Measurements from ENCODE around the gene ILK. TPM values are rescaled to one million over a fixed set of nuclear protein-coding genes. Genes with fewer than 3 reads are reported as not detected.

The ILK gene
- 110 and 114 TPM in 2 replicates for total RNA-seq
- polyA plus RNA-seq: 126 and 135 TPM in 2 replicates

DNA sequence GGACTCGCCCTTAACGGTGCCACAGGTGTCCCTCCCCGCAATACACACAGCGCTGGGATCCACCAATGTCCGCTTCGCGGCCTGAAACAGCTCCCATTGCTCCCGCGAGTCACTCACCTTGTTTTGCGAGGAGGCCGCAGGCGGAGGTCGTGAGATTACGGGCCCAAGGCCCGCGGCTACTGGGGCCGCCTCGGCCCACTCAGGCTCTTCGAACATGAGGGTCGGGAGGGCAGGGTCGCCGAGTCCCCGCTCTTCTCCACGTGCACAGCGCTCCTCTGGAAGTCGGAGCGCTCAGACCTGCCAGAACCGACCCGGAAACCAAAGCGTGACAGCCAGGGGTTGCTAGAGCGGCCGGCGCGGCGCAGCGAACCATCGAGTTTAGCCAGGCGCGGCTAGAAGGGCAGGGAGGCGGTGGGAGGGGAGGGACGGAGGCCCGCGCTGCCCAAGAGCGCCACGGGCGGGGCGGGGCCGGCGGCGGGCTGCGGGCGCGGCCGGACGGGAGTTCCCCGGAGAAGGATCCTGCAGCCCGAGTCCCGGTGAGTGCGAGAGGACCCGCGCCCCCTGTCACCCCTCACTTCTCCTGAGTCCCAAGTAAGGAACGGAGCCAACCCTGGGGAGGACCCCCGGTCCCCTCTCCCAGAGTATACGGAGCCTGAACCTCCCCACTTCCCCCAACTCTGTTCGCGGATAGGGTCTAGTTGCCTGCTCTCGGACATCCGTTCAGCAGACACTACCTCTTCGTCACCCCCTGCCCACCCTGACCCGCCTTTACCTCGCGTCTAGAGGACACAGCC lies at the start of gene ILK, which contains the start of gene RRP8:
ILK (plus strand) TSS at position 488 of the 794 bp plus-strand sequence. CDS start 498 bp downstream, outside the sequence.
RRP8 (minus strand) TSS at position 330 of the 794 bp plus-strand sequence; CDS start at position 216, 114 bp downstream.
- peak; percentile 97 for DNase-seq (ENCODE audit: low spot score)
- under 1% methylated on average over 52 of the region's 72 CpGs for WGBS (ENCODE audit: low lambda C conversion rate, missing lambda C conversion rate)
- H2AFZ ChIP-seq: peak within 1 kb of the TSS; percentile 72

DNA sequence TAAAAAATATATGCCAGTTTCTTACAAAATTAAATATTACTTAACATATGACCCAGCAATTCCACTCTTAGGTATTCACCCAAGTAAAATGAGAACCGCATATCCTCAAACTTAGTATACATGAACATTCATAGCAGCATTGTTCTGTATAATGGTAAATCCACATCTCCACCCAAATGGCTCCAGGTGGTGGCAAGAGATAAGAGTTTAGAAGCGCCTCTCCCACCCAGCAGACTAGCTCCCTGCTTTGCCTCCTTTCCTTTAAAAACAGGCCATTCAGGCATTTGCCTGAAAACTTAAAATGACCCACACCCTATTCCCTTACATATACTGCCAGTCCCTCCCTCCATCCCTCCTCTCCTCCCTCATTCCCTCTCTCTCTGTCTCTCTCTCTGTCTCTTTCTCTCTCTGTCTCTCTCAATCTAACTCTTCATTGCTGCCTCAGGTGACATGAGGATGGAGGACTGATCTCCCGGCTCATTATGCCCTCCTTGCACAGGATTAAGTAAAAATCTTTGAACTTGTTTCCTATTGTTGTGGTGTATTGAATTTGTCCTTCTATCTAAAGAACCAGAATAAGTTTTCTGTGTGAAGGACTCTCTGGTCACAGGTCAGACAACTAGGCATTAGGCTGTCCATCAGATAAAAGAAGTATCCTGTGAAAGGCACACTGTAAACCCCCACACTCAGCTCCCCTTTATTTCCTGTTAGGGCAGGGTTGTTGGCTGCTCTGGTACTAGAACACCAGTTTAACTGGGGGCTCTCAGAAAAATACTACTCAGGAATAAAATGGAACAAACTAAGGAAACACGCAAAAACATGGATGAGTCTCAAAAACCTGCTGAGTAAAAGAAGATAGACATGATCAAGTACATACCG lies 48.5 kb upstream of the ILK start:
- H3K79me2 ChIP-seq: no peaks in the 10 kb centered on the region
- no peaks in the 10 kb centered on the region for H4K20me1 ChIP-seq (ENCODE audit: insufficient read depth, poor library complexity, severe bottlenecking)
- no peak for DNase-seq (ENCODE audit: low spot score)
- TF ChIP-seq EZH2 (IDR thresholded peaks at IDR 0.05; ENCODE audit: borderline replicate concordance) (no peak), EZH2phosphoT487 (IDR thresholded peaks at IDR 0.05; ENCODE audit: low read depth, severe bottlenecking, unreplicated experiment) (no peak)
- TF ChIP-seq, protein P1, sequence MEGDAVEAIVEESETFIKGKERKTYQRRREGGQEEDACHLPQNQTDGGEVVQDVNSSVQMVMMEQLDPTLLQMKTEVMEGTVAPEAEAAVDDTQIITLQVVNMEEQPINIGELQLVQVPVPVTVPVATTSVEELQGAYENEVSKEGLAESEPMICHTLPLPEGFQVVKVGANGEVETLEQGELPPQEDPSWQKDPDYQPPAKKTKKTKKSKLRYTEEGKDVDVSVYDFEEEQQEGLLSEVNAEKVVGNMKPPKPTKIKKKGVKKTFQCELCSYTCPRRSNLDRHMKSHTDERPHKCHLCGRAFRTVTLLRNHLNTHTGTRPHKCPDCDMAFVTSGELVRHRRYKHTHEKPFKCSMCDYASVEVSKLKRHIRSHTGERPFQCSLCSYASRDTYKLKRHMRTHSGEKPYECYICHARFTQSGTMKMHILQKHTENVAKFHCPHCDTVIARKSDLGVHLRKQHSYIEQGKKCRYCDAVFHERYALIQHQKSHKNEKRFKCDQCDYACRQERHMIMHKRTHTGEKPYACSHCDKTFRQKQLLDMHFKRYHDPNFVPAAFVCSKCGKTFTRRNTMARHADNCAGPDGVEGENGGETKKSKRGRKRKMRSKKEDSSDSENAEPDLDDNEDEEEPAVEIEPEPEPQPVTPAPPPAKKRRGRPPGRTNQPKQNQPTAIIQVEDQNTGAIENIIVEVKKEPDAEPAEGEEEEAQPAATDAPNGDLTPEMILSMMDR (IDR thresholded peaks at IDR 0.05; ENCODE audit: poor library complexity): no peak
- H2AFZ ChIP-seq: no peak overlapping the region
- 90% methylated on average over 5 of the region's 5 CpGs for WGBS (ENCODE audit: low lambda C conversion rate, missing lambda C conversion rate)
- H3K9me3 ChIP-seq (ENCODE audit: low read depth): no peaks in the 10 kb centered on the region
- no peak overlapping the region for H3K4me2 ChIP-seq
- H3K9me2 ChIP-seq (replicated peaks; ENCODE audit: insufficient read depth): no peaks in the 10 kb centered on the region
- H3K27me3 ChIP-seq: no peaks in the 10 kb centered on the region
- H3K36me3 ChIP-seq (replicated peaks; ENCODE audit: insufficient read depth, low read depth): no peaks in the 10 kb centered on the region
- H3K4me1 ChIP-seq (ENCODE audit: insufficient read depth): no peaks in the 10 kb centered on the region
- no peak overlapping the region for H3K27ac ChIP-seq
- H3K4me3 ChIP-seq: no peak overlapping the region

More for the DNA sequence above, at the start of gene ILK, which contains the start of gene RRP8:
- H3K36me3 ChIP-seq (replicated peaks; ENCODE audit: insufficient read depth, low read depth): no peaks in the 10 kb centered on the region
- peak within 1 kb of the TSS; percentile 80 for H3K4me3 ChIP-seq
- no peaks in the 10 kb centered on the region for H3K9me3 ChIP-seq (ENCODE audit: low read depth)
- TF ChIP-seq, protein P1 (IDR thresholded peaks at IDR 0.05; ENCODE audit: poor library complexity): peak; percentile 12
- TF ChIP-seq EZH2phosphoT487 (IDR thresholded peaks at IDR 0.05; ENCODE audit: low read depth, severe bottlenecking, unreplicated experiment) (no peak), EZH2 (IDR thresholded peaks at IDR 0.05; ENCODE audit: borderline replicate concordance) (no peak)
- no peaks in the 10 kb centered on the region for H3K27me3 ChIP-seq
- H3K4me1 ChIP-seq (ENCODE audit: insufficient read depth): peaks cover 42% of the 10 kb centered on the region
- H3K4me2 ChIP-seq: peak within 1 kb of the TSS; percentile 96
- H3K27ac ChIP-seq: peak within 1 kb of the TSS; percentile 98
- H4K20me1 ChIP-seq (ENCODE audit: insufficient read depth, poor library complexity, severe bottlenecking): no peaks in the 10 kb centered on the region
- H3K9me2 ChIP-seq (replicated peaks; ENCODE audit: insufficient read depth): no peaks in the 10 kb centered on the region
- peaks cover 80% of the 10 kb centered on the region for H3K79me2 ChIP-seq

DNA sequence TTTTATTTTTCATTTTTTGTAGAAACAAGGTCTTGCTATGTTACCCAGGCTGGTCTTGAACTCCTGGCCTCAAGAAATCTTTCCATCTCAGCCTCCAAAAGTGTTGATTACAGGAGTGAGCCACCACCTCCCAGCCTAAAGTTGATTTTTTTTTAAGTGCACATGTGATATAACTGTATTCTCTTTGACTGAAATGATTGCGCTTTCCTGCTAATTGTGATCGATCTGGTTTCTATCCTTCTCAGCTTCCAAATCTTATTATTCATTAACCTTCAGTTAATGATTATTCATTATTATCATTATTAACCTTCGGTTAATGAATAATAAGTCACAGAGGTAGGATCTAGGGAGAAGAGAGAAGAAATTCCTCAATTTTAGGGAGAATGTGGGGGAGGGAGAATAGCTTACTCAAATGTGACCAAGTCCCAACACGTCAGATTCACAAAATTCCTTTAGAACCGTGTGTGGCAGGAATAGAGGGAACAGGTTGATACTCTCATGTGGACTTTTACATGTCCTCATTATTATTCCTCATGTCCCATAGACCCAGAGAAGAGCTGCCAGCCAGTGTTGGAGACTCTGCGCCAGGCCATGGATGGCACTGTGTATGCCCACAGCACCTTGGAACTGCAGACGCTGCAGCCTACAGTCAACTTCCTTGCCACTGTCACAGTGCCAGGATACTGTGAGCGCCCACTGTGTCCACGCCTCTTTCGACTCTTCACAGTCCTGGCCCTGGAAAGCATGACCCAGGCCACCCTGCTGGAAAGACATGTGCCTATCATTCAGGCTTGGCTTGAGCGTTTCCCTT lies 47.2 kb upstream of the ILK start:
- no peaks in the 10 kb centered on the region for H3K9me2 ChIP-seq (replicated peaks; ENCODE audit: insufficient read depth)
- no peaks in the 10 kb centered on the region for H4K20me1 ChIP-seq (ENCODE audit: insufficient read depth, poor library complexity, severe bottlenecking)
- no peaks in the 10 kb centered on the region for H3K9me3 ChIP-seq (ENCODE audit: low read depth)
- H3K27ac ChIP-seq: no peak overlapping the region
- DNase-seq (ENCODE audit: low spot score): no peak
- TF ChIP-seq, protein P1 (IDR thresholded peaks at IDR 0.05; ENCODE audit: poor library complexity): no peak
- TF ChIP-seq EZH2 (IDR thresholded peaks at IDR 0.05; ENCODE audit: borderline replicate concordance) (no peak), EZH2phosphoT487 (IDR thresholded peaks at IDR 0.05; ENCODE audit: low read depth, severe bottlenecking, unreplicated experiment) (no peak)
- no peak overlapping the region for H3K4me2 ChIP-seq
- H2AFZ ChIP-seq: no peak overlapping the region
- no peaks in the 10 kb centered on the region for H3K79me2 ChIP-seq
- no peaks in the 10 kb centered on the region for H3K36me3 ChIP-seq (replicated peaks; ENCODE audit: insufficient read depth, low read depth)
- WGBS (ENCODE audit: low lambda C conversion rate, missing lambda C conversion rate): 92% methylated on average over 11 of the region's 11 CpGs
- no peak overlapping the region for H3K4me3 ChIP-seq
- H3K4me1 ChIP-seq (ENCODE audit: insufficient read depth): no peaks in the 10 kb centered on the region
- H3K27me3 ChIP-seq: no peaks in the 10 kb centered on the region
